Peyer's patch (tissue), 4 donors: ENCODE measurements around the gene CMYA5. TPM values are rescaled to one million over a fixed set of nuclear protein-coding genes. Genes with fewer than 3 reads are reported as not detected.
"Not testable (repeated sequence)": the region's sequence is repeated elsewhere in the genome, so short reads cannot be mapped to it uniquely, and the experiment has no call there.

Experiments
- DNase-seq, 3 donors: peaks; one replicate each; pipeline ENCODE4 v3.0.0-alpha.2; 2017 to 2019
- H3K27ac ChIP-seq, 4 donors: fragments of 200-600 bp; sonication (generic); one replicate each; pipeline ENCODE4 v1.5.1; 2016 to 2019
- H3K27me3 ChIP-seq, 2 donors: fragments of 200-600 bp; sonication (generic); one replicate each; pipeline ENCODE4 v1.5.1; 2019
- H3K36me3 ChIP-seq, 3 donors: fragments of 200-600 bp; sonication (generic); one replicate each; pipeline ENCODE4 v1.5.1; 2016 to 2019
- H3K4me1 ChIP-seq, 4 donors: fragments of 200-600 bp; sonication (generic); one replicate each; pipeline ENCODE4 v1.5.1; 2016 to 2019
- H3K4me3 ChIP-seq, 4 donors: fragments of 200-600 bp; sonication (generic); 1 replicate in 3 of 4; 2 replicates in 1 of 4; pipeline ENCODE4 v1.5.1; 2016 to 2019; ENCODE audit warnings: mild to moderate bottlenecking in 1 of 4
- H3K9me3 ChIP-seq, 4 donors: fragments of 200-600 bp; sonication (generic); one replicate each; pipeline ENCODE4 v1.5.1; 2016 to 2019; ENCODE audit warnings: mild to moderate bottlenecking in 1 of 4
- CTCF ChIP-seq, 6 experiments: fragments of 450-650 bp in 4 of 6; fragments of 200-600 bp in 2 of 6; sonication (generic) in 1 of 6; IDR thresholded peaks; one replicate each; pipeline ENCODE4 v1.5.1; 2017 to 2019; ENCODE audit warnings: antibody characterized with exemption in 6 of 6, mild to moderate bottlenecking in 3 of 6, moderate library complexity in 1 of 6
- POLR2A ChIP-seq, 2 donors: fragments of 450-650 bp; IDR thresholded peaks; one replicate each; pipeline ENCODE4 v1.5.1; 2017; ENCODE audit warnings: antibody characterized with exemption in 2 of 2, mild to moderate bottlenecking in 2 of 2, moderate library complexity in 2 of 2
- total RNA-seq, 4 donors: library from RNA; depleted of rRNA; stranded (reverse); fragments of >200 nt; gene quantifications; one replicate each; pipeline ENCODE4 v1.1.0, GENCODE V29; 2016

CMYA5 gene
- total RNA-seq, 4 donors from 2014 or later, result 1.1 to 15.7 (median 2.5) TPM

- no peak overlapping the region for H3K27ac ChIP-seq
- no peaks in the 10 kb centered on the region for H3K9me3 ChIP-seq
- no peaks in the 10 kb centered on the region for H3K4me1 ChIP-seq
- H3K4me3 ChIP-seq, result no peak overlapping the region
- TF ChIP-seq POLR2A (IDR thresholded peaks at IDR 0.05) (no peak), CTCF (IDR thresholded peaks at IDR 0.05) (no peak)
- H3K36me3 ChIP-seq, result peaks cover 0 to 42% (median 0%) of the 10 kb centered on the region in 3 donors
- DNase-seq, result no peak
- no peaks in the 10 kb centered on the region for H3K27me3 ChIP-seq
Measured at GRCh38 chr5:79666758-79667157, 22.9 kb upstream of the CMYA5 start.

DNA sequence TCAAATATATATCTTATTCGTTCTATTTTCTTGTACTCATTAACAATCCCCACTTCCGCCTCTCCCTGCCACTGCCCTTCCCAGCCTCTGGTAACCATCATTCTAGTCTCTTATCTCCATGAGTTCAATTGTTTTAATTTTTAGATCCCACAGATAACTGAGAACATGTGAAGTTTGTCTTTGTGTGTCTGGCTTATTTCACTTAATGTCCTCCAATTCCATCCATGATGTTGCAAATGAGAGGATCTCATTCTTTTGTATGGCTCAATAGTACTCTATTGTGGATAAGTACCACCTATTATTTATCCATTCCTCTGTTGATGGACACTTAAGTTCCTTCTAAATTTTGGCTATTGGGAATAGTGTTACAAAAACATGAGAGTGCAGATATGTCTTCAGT lies 17.2 kb upstream of the CMYA5 start:
- TF ChIP-seq POLR2A (IDR thresholded peaks at IDR 0.05), result no peak
- TF ChIP-seq CTCF (IDR thresholded peaks at IDR 0.05), result no peak
- H3K9me3 ChIP-seq, result no peaks in the 10 kb centered on the region
- no peak overlapping the region for H3K27ac ChIP-seq
- peaks cover 0 to 52% (median 0%) of the 10 kb centered on the region in 3 donors for H3K36me3 ChIP-seq
- no peaks in the 10 kb centered on the region for H3K27me3 ChIP-seq
- H3K4me3 ChIP-seq, result no peak overlapping the region
- DNase-seq, result no peak
- H3K4me1 ChIP-seq, result no peaks in the 10 kb centered on the region

DNA sequence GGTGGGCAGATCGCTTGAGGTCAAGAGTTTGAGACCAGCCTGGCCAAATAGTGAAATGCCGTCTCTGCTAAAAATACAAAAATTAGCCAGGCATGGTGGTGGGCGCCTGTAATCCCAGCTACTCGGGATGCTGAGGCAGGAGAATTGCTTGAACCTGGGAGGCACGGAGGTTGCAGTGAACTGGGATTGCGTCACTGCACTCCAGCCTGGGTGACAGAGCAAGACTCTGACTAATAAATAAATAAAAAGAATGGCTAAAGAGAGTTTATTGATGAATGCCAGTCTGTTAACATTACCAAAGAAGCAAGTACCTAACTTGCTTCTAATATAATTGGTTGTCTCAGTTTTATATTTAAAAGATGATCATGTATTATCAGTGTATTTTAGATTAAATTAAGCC lies 13.3 kb upstream of the CMYA5 start:
- not testable (repeated sequence) for H3K27me3 ChIP-seq, H3K4me1 ChIP-seq, H3K4me3 ChIP-seq, H3K9me3 ChIP-seq, H3K27ac ChIP-seq, DNase-seq
- peaks cover 0 to 38% (median 0%) of the 10 kb centered on the region in 3 donors for H3K36me3 ChIP-seq

DNA sequence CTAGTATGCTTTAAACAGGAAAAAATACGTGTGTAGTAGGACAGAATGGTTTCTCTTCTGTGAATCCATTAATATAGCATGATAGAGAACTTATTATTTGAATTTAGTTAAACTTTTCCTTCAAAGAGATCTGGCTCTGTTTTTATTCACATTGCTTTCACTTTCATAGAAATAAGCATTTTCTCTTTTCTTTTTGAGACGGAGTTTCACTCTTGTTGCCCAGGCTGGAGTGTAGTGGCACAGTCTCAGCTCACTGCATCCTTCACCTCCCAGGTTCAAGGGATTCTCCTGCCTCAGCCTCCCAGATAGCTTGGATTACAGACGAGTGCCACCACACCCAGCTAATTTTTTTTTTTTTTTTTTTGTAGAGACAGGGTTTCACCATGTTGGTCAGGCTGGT lies 7.5 kb upstream of the CMYA5 start:
- H3K4me1 ChIP-seq, DNase-seq, H3K9me3 ChIP-seq, H3K27ac ChIP-seq, H3K27me3 ChIP-seq, H3K4me3 ChIP-seq: not testable (repeated sequence)
- H3K36me3 ChIP-seq, result peaks cover 0 to 62% (median 0%) of the 10 kb centered on the region in 3 donors

- TF ChIP-seq CTCF (IDR thresholded peaks at IDR 0.05) (no peak), POLR2A (IDR thresholded peaks at IDR 0.05) (no peak)
- Histone ChIP-seq H3K9me3 (no peaks in the 10 kb centered on the region), H3K27me3 (no peaks in the 10 kb centered on the region), H3K36me3 (peaks cover 0 to 61% (median 0%) of the 10 kb centered on the region in 3 donors), H3K4me1 (peaks cover 0 to 8% (median 0%) of the 10 kb centered on the region in 4 donors), H3K27ac (no peak overlapping the region), H3K4me3 (no peak overlapping the region)
- no peak for DNase-seq
Measured at GRCh38 chr5:79684782-79685181, 4.9 kb upstream of the CMYA5 start.

GRCh38 chr5:79685627-79686026 lies 4.0 kb upstream of the CMYA5 start:
- no peak for DNase-seq
- no peak overlapping the region for H3K27ac ChIP-seq
- no peaks in the 10 kb centered on the region for H3K27me3 ChIP-seq
- no peak for TF ChIP-seq POLR2A (IDR thresholded peaks at IDR 0.05)
- TF ChIP-seq CTCF (IDR thresholded peaks at IDR 0.05), result no peak
- H3K4me3 ChIP-seq, result no peak overlapping the region
- H3K4me1 ChIP-seq, result peaks cover 0 to 8% (median 0%) of the 10 kb centered on the region in 4 donors
- peaks cover 0 to 54% (median 0%) of the 10 kb centered on the region in 3 donors for H3K36me3 ChIP-seq
- no peaks in the 10 kb centered on the region for H3K9me3 ChIP-seq

- H3K4me3 ChIP-seq, result no peak overlapping the region
- no peak for DNase-seq
- TF ChIP-seq CTCF (IDR thresholded peaks at IDR 0.05), result no peak
- TF ChIP-seq POLR2A (IDR thresholded peaks at IDR 0.05), result no peak
- no peaks in the 10 kb centered on the region for H3K9me3 ChIP-seq
- H3K27me3 ChIP-seq, result no peaks in the 10 kb centered on the region
- H3K4me1 ChIP-seq, result peaks cover 0 to 8% (median 0%) of the 10 kb centered on the region in 4 donors
- H3K36me3 ChIP-seq, result peaks cover 0 to 47% (median 0%) of the 10 kb centered on the region in 3 donors
- no peak overlapping the region for H3K27ac ChIP-seq
Measured at GRCh38 chr5:79686799-79687198, 2.8 kb upstream of the CMYA5 start.
